Activated CD8-positive, alpha-beta memory T cell treated with anti-CD3 and anti-CD28 coated beads for 48 hours (primary cell): ENCODE measurements around the gene HMX1.

Experiments used
- DNase-seq, 3 experiments: peaks; one replicate each; pipeline ENCODE4 v3.0.0-alpha.2; 2020; ENCODE audit warnings: low read depth in 2 of 3, low spot score in 2 of 3

The HMX1 gene

DNA sequence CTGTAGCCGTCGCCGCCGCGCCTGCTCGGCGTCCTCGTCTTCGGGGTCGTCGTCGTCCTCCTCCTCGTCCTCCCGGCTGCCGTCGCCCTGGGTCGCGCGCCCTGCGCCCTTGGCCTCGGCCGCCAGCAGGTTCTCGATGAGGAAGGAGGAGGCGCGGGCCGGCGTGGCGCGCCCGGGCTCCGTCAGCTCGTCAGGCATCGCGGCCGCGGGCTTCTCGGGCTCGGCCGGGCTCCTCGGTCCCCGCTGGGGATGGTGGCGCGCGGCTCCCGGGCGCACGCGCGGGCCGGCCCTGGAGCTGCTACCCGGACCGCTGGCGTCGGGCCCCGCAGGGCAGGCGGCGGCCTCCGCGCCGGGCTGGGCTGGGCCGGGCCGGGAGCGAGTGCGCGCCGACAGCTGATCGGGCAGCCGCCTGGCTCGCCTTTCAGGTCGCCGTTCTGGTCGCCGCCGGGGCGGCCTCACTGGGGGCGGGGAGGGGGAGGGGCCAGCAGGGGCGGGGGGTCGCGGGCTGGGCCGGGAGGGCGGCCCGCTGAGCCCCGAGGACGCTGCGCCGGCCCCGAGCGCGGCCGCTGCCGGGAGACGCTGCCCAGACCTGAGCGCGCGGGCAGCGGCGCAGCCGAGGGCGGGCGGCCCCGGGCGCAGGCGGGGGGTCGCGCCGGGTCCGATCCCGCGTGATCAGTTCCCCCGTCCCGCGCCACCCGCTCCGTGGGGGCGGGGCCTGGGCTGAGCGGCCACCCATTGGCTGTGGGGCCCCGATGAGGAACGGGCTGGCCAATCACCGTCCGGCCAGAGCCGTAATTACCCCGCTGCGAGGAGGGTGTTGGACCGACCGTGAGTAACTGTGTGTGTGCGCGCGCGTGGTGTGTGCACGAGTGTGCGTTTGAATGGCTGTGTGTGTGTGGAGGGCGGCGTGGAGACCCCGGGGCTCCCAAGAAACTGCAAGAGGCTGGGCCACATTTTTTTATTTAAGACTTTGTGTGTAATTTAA, at the start of gene HMX1:
Gene HMX1 (minus strand): TSS at position 423 of the 985 bp plus-strand sequence. CDS start 225 bp downstream, at position 198.
- DNase-seq: no peak

DNA sequence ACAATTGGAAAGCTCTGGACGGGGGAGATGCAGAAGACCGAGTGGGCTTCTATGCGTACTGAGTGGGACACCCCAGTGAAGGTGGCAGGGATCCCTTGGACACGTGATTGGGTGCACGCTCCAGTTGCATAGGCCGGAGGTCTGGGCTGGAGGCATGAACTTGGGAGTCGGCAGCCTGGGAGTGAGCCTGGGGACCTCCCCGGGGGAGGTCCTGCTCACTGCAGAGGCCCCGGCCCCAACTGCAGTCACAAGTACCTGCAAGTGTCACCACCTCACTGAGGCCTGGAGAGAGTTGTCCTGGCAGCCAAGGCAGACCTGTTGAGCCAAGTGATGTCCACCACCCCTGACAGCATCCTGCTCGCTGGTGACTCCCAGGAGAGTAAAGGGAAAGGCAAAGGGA, 49.3 kb upstream of the HMX1 start:
- DNase-seq: no peak

DNA sequence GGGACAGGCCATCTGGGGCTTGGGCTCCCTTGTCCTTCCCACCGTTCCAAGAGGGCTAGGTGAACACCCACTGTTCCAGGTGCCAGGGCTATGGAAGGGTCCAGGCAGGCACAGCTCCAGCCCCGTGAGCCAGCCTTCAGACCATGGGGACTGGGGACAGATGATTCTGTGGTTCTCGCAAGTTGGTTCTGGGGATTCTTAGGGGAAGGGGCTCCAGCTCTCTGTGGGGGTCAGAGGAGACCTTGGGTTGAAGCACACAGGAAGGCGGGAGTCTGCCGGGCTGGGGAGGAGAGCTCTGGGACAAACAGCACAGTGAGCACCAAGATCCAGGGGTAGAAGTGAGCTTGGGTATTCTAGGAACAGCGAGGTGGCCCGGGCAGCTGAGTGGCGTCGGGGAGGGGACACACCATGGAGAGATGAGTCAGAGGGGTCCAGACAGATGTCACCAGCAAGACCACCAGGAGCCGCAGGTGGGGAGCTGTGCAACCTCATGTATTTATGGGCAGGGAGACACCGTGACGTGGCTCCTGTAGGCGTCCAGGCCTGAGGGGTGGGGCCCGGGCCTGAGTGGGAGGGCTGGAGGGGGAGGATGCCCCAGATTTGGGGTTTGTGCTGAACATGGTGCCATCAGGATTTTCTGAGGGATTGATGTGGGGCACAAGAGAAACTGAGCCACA, 48.8 kb upstream of the HMX1 start:
- DNase-seq: no peak

DNA sequence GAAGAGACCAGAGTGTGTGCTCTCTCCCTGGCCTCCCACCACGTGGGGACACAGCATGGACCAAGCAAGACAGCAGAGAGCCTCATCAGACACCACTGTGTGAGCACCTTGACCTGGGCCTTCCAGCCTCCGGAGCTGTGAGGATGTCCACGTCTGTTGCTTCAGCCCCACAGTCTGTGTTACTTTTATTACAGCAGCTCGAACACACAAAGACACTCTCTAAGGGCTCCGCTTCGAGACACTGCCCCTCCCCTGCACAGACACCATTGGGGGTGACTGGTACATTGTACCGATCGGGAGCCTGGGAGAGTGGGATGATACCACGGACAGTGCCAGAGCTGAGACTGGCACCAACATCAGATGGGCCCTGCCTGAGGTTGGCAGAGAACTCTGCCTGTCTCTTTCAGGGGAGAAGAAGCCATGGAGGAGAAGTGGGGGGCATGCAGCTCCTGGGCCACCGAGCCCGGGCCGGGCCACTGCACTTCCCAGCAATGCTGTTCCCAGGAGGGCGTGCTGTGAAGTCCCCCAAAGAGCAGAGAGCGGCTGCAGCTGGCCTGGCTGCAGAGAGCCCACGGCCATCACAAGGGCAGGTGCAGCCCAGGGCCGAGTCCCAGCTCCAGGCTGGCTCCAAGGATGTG, 48.1 kb upstream of the HMX1 start:
- DNase-seq: no peak

DNA sequence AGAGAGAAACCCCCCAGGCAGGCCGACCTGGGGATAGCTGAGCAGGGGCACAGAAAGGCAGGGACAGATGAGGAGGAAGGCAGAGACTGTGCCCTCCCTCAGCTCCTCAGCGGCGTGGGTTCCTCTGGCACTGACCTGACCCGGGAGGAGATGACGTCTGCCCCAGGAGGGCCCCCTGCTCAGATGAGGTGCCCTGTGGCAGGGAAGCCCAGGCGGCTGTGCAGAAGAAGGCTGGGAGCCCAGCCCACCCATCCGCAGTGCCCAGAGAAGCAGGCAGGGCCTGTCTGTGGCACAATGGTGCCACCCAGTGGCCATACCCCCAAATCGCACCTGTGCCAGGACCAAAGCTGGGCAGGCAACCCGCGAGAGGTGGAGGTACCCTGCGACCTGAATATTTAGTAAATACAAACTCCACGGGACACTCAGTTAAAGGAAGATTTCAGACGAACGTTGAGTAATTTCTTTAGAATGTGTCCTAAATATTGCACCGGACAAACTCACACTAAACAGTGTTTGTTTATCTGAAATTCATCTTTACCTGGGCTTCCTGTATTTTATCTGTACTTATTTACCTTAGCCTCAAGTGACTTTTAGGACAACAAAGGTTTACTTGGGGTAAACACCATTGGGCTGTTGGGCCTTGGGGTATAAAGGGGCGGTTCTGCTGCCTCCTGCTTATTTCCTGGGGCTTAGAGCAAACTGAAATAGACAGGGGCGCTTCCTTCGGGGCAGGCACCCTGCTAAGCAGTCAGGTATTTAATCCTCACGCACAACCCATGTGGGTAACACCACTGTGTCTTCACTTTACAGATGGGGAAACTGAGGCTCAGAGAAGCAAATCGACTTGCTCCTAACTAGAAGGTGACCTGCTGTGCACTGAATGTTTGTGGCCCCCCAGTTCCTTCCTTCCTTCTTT, 46.5 kb upstream of the HMX1 start:
- peak; percentile 45 to 61 (median 49) for DNase-seq

DNA sequence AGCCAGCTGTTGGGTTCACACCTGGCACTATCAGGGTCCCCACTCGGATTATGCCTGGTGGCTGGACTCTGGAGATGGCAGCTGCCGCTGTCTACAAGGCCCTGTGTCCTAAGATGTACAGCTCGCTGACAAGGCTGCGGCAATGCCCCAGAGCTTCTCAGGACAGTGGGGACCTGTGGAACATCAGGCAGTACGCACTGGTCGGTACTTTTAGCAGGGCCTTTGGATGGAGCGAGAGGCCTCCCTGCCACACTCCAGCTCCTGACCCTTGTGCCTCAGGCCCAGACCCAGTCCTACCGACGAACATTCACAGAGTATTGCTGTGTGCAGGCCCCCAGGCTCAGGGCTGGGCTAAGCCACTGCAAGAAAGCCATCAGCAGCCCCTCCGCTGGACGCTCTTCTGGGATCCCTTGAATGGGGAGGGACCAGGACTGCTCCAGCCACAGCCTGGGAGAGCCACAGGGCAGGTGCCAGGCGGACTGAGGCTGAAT, 45.7 kb upstream of the HMX1 start:
- DNase-seq: no peak

DNA sequence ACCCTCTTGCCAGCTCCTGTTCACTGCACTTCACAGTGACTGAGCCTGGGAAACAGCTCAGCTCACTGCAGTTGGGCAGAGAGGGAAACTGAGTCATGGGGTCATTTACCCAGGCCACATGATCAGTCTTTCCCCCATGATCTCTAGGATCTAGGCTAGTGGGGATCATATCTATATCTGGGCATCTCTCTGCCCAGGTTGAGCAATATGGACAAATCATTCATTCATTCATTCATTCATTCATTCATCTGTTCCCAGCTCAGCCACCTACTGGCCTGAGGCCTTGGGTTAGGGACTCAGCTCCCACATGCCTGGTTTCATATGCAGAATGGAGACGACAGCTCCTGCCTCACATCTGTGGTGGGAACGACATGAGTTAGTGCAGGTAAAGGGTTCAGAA, 45.3 kb upstream of the HMX1 start:
- no peak for DNase-seq

DNA sequence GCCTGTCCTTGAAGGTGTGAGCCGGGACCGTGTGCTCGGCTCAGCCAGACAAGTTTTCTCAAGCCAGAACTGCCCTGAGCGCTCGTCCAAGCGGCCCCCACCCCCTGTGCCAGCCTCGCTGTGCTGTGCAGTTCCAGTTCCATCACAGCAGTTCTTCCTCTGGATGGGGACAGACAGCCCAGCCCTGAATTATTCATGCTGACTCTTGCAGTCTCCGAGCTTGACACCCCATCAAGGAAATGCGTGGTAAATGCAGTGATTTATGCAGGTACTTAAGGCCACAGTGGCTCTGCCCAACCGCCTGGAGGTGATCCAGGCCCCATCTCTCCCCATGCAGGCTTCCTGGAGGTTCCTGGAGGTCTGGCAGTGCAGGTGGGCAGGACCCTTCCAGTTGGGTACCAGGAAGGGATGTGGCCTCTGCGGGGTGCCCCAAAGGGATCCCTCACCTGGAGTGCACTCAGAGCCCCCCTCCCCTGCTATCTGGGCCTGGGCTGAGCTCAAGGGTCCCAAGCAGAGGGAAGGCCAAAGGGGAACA, 44.8 kb upstream of the HMX1 start:
- no peak for DNase-seq

DNA sequence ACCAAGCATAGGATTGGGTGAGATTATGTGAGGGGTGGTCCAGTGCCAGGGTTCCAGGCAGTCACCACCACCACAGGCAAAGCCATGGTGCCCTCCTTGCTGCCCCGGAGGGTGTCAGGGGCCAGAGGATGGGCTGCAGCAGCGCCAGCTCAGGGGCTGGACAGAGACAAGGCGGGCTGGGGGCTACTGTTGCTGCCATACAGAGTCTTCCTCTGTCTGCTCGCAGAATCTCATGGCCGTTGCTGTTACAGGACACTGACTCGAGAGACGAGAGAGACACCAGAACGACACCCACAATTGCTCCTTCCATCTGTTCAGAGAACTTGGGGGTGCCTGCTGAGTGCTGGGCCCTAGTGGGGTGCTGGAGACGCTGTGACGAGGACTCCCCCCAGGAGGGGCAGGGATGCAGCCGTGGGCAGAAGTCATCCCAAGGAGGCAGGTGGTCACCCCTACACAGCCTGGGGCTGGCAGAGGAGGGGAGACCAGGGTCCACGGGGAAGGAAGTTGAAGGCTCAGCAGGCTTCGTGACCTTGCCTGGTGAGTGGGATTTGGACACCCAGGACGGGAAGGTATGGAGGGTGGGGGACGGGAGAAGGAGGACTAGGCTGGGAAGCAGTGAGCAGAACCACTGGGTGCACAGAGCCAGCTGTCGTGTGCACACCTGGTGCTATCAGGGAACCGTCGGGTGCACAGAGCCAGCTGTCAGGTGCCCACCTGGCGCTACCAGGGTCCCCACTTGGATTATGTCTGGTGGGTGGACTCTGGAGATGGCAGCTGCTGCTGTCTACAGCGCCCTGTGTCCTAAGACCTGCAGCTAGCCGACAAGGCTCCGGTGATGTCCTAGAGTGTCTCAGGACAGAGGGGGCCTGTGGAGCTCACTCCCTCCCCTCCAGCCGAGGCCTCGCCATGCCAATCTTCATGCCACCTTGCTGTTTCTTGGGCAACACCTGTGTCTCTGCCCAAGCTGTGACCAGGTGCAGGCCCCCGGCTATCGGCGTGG, 43.9 kb upstream of the HMX1 start:
- DNase-seq: no peak

DNA sequence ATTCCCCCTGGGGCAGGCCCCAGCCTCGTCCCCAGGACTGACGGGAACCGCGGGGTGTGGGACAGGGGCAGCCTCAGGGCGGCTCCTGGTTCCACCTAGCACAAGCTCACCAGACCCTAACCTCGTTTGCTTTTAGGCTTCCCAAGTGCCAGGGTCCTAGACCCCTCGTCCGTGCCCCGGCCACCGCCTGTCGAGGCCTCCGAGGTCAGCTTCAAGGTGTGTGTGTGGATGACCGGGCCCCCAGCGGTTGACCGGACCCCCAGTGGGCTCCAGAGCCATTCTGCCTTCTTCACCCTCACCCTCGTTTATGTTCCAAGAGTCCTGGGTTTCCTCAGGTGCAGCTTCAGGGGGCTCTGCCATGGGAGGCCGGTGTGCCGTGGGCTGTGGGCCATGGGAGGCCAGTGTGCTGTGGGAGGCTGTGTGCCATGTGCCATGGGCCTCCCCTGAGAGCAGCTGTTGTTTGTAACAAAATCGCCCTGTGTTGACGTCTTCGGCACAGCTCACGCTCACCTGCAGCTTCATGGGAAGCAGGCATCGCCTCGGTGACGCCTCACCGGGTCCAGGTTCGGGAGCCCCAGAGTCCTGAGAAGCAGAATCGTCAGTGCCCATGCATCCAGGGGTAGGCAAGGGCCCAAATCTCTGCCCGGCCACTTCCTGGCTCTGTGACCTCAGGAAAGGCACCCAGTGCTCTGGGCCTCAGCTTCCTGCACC, 43.0 kb upstream of the HMX1 start:
- no peak for DNase-seq

DNA sequence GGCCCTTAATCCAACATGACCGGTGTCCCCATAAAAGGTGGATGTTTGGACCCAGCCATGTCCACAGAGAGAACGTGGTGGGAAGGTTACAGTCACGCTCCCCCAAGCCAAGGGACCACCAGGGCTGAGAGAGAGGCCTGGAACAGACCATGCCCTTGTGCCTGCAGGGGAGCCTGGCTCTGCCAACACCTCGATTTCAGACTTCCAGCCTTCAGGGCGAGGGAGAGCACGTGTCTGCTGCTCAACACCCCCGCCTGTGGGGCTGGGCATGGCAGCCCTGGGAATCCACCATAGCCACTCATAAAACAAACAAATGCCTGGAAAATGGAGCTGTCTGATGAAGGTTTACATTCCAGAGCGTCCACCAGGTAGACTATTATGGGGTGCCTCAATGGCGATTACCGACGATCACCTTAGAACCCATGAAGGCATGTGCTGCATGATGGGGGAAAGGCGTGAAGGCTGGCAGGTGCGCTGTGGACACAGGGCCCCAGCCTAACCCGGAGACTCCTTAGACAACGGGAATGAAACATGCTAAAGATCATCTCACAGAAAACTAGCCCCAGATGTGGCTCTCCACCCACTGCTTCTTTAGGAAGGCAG, 42.3 kb upstream of the HMX1 start:
- DNase-seq: no peak

DNA sequence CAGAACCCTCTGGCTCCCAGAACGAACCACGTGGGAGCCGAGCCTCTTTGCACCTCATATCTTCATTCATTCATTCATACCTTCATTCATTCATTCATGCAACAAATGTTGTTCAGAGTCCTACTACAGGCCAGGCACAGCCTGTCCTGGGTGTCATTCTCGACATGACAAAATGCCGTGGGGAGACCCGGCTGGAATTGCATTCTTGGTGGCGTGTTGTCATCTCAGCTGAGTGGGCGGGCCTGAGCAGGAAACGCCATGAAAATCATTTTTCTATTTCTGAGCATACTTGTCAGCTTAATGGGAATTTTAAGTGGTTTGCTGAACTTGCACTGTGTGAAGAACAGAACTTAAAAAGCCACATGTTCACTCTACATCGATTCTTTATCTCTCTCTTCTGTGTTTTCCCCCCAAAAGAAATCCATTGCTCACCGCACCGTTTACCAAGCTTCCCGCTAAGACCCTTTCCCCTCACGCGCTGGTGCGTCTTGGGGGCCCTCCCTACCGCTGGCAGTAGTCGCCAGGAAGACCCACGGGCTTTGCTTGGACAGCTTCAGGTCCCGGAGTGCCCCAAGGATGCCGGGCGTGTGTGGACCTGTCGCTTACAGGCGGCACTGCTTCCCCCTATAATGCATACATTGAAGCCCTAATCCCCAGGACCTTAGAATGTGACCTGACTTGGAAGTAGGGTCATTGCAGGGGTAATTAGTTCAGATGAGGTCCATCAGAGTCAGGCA, 41.6 kb upstream of the HMX1 start:
- DNase-seq: no peak

DNA sequence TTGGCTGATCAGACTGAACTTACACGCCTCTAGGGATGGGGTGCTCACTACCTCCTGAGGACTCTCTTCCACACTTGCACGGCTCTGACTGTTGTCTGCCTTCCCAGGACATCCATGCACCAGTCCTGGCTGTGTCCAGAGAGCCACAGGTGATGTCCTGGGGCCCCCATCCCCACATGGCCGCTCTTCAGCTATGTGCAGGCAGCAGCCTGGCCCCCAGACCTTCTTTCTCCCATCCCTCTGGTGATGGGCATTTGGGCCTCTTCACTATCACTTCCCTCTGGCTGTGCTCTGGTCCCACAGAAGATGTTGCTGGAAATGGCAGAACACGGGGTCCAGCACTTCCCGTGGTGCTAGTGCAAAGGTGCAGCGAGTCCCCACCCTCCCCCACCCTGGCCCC, 40.9 kb upstream of the HMX1 start:
- DNase-seq: no peak

DNA sequence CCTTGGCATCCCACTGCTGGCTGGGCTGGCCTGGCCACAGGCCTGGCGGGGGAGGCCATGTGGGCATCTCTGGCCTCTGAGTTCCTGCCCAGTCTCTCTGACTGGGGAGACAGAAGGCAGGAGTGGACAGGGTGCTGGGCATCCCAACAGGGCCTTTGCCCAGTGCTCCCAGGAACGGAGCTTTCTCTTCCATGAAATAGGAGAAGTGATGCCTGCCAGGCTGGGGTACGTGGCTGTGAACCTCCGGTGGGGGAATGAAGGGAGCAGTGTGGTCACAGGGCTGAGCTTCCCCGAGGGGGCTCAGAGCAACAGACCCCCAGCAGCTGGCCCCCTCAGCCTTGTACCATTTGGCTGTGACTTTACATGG, 40.4 kb upstream of the HMX1 start:
- DNase-seq: no peak

DNA sequence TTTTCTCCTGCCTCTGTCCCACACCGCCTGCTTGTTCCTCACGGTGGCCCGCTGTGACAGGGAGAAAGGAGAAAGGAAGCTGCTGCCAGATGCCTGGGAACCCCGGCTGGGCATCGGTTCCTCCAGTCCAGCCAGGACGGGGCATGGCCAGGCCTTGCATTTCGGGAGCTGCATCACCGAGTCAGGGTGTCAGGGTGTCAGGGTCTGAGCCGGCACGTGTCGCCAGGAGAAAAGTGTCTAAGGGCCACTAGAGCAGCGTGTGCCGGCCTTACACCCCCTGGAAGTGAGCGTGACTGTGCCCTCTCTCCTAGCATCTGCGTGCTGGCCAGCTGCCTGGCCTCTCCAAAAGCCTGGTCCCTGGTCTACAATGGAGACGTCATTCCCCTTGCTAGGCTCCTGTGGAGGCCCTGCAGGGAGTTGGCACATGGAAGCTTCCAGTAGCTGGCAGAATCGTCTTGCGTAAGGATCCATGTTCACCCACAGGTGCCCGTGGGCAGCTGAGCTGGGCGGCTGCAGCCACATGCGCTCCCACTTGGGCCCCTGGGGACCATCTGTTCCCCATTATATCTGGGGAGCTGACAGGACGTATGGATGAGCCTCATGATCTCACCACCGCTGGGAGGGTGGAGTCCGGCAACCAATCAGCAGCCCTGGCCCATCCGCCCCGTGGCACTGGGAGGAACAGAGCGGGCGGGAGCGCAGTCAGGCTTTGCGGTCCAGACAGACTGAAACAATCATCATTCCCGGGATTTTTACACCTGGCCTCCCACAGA, 39.9 kb upstream of the HMX1 start:
- no peak for DNase-seq

DNA sequence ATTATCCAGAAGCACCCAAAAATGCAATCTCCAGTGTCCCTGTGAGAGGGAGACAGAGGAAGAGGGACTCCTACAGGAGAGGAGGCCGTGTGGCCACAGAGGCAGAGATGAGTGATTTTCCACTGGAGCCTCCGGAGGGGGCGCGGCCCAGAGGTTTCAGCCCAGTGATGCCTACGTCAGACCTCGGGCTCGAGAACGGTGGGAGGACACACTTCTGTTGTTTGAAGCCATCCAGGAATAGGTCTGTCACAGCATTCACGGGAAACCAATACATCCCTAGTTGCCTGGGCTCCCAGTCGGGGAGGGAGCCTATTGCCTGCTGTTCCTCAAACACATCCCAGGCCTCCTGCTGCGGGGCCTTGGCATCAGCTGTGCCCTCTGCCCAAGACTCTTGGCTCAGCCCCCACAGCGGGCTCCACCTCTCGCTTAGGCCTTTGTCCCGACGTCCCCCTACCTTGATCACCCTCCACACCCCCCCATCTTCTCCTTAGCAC, 39.2 kb upstream of the HMX1 start:
- no peak for DNase-seq
